Fibroblast of skin of right biceps (primary cell): Measurements from ENCODE around the gene NACA.
"Not testable (repeated sequence)": the region's sequence is repeated elsewhere in the genome, so short reads cannot be mapped to it uniquely, and the experiment has no call there.

Experiments used
- DNase-seq: peaks from one replicate; pipeline ENCODE4 v3.0.0-alpha.2; 2013

The NACA gene

DNA sequence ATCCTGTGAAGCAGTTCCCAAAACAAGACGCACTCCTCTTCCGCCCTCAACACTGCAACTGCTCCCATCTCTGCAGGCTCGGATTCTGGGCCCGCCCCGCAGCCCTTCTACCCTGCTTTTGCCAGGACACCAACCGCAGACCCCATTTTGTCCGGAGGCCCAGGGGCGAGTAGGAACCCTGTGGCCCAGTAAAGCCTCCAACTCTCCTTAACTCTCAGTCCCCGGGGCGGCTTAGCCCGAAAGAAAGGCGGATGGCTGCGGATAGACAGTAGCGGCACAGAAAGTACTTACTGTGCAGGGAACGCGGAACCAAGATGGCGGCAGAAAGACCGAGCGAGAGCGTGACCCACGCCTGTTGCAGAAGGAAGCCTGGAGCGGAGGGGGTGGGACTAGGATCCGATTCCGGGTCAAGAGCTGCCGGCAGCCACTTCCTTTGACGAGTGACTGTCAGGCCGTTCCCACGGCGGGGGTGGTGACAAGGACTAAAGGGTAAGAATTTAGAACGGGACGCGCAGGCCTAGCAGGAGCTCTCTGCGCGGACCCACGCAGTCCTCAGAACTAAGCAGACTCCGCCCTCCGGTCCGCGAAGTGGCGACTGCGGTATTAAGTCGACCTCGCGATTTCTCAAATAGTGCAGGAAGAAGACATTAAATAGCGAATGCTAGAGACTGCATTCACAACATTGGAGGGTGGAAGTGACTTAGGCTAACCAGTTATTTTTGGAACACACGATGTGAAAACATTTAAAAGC is at the start of gene NACA:
TSS of gene NACA (minus strand) at position 328 of the 751 bp plus-strand sequence. CDS start 778 bp downstream, outside the sequence.
- DNase-seq, result peak; percentile 98

DNA sequence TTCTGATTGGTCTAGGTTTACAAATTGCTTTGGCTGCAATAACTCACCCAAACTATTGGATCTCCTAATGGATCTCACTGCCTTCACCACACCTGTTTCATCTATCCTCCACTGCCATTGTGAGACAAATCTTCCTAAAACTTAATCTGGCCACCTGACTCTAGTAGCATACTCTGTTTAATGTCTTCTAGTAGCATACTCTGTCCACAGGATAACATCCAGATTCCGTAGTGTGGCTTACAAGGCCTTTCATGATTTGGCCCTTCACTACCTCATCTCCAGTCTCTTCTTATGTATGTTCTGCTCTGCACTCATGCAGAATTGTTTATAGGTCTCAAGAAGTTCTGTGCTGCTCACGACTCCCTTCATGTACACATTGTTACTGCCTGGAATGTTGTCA is 48.0 kb upstream of the NACA start:
- no peak for DNase-seq

DNA sequence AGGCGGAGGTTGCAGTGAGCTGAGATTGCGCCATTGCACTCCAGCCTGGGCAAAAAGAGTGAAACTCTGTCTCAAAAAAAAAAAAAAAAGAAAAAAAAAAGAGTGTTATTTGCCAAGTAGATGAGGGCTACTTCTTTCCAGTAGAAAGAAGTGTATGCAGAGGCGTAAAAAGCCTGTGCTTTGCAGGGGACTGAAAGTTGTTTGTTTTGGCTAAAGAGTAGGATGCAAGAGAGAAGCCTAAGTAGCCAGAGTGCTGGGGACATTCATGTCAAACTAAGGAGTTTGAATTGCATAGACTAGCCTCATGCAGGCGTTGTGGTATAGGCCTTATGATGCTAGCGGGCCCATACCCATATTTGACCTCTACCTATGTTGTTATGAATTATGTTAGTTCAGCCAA is 47.5 kb upstream of the NACA start:
- DNase-seq, result no peak

DNA sequence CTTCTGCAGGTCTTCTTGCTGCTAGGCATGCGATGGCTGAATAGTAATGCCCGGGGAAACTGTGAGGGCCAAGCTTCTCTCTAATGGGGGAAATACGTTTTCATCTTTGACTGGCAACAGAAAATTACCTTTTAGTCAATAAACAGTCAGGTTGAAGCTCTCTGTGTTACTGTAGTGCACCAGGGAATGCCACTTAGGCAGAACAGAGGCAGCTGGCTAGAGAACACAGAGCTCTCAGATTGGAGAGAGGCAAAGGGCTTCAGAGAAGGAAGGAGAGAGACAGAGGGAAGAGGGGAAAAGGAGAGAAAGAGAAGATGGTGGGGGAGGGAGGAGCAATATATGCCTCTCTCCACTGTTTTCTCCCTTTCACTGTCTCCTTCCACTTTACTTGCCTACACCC is 44.8 kb upstream of the NACA start:
- DNase-seq, result no peak

DNA sequence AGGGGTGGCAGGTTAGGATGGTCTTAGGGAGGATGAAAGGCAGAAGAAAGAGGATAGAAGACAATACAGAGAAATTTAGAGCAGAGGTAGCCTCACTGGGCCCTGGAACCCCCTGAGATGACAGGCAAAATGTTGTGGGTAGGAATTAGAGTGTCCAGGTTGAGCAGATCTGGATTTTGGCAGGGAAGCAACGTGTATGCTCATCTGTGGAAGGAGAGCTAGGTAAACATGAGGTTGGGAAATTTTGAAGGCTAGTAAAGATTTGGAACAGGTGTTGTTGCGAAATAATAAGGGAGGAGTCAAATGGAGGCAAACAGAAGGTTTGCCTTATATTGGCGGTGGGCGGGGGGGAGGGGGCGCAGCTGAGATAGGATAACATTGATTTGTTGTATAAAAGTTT is 43.3 kb upstream of the NACA start:
- DNase-seq, result no peak

DNA sequence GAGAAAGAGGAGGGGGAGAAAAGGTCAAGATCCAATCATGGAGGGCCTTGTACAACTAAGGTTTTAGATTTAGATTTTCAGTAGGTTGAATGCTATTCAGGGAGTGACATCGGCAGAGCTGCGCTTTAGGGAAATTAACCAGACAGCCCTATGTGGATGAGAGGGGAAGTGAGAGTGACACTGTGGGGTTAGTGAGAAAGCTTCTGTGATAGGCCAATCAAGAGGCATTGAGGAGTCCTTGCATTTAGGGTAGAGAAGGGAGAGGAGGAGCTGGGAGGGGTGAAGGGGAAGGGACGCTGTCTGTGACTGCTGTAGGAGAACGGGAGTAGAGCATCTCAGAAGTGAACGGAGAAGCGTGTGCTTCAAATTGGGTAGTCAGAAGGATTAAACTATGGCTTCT is 41.4 kb upstream of the NACA start:
- no peak for DNase-seq

DNA sequence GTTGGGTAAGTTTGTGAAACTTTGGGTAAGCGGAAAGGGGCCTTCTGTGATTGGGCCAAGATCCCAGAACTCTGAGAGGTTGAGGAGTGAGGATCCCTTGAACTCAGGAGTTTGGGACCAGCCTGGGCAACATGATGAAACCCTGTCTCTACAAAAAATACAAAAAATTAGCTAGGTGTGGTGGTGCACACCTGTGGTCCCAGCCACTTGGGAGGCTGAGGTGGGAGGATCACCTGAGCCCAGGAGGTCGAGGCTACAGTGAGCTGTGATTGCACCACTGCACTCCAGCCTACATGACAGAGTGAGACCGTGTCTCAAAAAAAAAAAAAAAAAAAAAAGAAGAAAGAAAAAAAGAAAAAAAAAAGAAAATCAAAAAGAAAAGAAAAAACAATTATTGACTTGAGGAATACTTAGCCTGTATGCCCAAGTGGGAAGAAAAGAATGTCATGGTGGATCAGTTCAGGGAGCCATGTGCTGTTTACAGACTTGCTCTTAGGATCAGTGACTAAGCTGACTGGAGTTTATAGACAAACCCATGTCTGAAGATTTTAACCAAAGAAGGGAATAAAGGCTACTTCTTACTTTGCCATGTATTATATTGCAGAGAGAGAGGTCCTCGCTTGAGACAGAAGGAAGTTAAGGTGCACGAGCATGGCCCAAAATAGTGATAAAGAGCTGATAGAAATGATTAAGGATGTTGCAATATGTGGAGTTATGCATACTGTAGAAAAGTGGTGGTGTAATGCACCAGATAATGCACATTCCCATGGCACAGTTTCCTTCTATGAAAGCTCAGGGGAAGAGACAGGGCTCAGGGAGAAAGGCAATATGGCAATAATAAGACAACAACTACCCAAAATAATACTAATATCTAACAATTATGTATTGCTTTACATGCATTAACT is 38.9 kb upstream of the NACA start:
- DNase-seq, result peak; percentile 36

DNA sequence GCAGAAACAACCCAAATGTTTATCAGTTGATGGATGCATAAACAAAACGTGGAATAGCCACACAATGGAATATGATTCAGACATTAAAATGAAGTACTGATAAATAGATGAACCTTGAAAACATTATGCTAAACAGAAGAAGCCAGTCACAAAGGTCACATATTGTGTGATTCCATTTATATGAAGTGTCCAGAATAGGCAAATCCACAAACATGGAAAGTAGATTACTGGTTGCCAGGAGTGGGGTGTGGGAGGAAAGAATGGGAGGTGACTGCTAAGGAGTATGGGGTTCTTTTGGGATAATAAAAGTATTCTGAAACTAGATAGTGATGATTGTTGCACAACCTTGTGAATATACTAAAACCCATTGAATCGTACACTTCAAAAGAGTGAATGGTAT is 36.7 kb upstream of the NACA start:
- DNase-seq, result no peak

DNA sequence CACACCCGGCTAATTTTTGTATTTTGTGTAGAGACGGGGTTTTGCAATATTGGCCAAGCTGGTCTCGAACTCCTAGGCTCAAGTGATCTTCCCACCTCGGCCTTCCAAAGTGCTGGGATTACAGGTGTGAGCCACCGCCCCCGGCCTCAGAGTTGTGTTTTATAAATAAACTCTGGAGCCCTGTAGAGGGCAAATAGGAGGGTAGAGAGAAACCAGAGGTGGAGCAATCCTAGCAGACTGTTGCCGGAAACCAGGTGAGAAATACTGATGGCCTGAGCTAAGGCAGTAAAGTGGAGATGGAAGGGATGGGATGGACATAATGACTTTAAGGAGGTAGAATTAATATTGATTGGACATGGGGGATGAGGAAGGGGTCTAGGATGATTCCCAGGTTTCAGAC is 35.4 kb upstream of the NACA start:
- no peak for DNase-seq

DNA sequence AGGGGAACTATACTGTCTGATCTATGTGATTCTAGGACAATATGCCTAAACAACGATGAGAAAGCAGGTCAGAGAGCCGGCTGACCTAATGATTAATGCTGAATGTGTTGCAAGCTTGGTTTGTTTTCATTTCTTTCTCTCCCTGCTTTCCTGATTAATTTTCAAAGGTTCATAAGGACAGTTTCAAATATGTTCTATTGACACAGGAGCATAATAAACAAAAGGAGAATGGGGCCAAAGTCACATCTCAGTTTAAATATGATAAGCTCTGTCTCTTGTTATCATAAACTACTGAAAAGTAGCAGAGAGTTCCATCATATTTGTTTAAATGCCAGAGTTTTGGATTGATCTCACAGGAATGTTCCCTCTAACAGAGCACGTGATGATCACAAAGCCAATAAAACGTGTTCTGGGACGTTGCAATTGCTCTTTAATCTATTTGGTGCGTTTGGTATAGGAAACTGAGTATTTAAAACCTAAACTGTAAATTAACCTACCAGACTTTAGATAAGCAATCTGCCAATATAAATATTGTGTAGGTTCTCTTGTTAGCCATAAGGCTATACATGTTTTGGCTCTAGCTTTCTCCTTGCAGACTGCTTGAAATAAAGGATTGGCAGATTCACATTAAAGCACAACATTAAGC is 34.3 kb upstream of the NACA start:
- DNase-seq, result no peak

DNA sequence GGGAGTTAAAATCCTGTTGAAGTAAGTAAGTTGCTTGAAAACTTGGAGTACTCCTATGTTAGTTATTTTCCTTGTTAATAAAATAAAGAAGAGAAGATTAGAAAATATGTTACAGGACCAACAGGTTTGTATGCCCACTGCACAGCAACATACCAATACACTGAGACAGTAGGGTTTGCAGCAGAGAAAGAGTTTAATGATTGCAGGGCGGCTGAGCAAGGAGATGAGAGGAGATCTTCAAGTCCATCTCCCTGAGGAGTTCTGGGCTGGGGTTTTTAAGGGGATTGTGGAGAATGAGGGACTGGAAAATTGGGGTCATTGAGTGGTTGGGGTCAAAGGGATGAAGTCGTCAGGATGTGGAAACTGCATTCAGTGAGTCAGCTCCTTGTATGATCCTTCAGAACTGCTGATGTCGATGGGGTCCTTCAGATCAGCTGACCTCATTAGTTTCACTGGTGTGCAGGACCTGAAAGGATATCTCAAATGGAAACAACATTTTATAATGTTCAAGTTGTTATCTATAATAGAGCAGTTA is 33.7 kb upstream of the NACA start:
- no peak for DNase-seq

DNA sequence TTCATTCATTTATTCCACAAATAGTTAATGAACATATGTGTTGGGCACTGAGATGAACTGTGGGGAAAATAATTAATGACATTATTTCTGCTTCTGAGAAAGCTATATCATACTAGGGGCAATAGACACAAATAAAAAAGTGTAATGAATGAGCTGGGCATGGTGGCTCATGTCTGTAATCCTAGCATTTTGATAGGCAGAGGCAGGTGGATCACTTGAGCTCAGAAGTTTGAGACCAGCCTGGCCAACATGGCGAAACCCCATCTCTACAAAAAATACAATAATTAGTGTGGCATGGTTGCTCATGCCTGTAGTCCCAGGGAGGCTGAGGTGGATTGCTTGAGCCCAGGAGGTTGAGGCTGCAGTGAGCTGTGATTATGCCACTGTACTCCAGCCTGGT is 32.9 kb upstream of the NACA start:
- not testable (repeated sequence) for DNase-seq

DNA sequence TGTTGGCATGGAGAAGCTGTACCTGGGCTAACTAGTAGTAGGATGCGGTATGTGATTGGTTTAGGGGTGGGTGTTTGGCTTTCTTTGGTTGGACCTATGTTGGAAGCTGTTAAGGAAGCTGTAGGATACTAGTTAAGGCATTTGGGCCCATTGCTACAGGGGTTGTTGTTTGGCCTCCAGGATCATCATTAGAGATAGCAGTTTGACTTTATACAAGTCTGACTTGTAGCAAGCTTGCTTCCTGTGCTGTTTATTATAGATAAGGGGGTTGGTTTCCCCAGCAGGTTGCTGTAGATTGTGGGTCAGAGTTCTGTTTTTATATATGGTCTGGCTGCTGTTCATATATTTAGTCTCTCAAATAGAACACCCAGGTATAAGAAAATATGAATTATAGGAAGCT is 28.5 kb upstream of the NACA start:
- no peak for DNase-seq

DNA sequence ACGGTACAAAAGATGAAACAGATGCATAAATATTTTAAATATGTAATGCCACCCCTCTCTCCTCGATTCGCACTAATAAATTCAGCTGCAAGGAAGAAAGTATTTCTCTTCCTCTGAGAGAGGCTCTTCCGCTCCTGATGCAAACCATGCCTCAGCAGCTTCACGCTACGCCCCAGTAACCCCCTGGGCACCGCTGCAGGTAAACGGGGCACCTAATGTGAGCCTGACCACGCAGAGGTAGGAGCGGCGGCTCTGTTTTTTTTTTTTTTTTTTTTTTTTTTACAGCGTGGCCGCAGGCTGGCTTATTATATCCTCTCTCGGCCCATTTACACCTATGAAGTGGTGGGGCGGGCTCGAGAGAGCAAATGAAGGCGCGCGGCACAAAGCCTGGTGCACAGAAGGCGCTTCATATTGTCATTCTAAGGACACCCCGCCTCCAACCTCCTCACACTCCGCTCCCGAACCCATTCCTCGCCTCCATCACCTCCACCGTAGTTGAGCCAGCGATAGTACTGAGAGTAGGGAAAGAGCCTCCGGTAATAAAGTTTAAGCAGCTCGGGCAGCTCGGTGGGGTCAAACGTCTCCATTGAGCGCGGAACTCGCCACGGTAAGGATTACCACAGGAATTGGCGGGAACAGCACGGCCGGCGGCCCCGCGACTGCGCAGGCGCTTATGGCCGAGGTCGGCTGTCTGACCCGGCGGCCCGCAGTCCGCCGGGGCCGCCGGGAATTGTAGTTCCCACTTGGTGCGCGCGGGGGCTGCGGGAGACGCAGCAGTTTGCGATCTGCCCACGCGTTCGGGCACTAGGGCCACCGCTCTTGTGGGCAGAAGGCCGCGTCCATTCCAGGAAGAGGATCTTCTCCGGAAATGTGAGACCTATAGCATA is 26.9 kb upstream of the NACA start, which contains the start of gene PRIM1:
TSS of gene PRIM1 (minus strand) at position 612 of the 887 bp plus-strand sequence. CDS start at position 587, 25 bp downstream.
- peak; percentile 82 for DNase-seq

DNA sequence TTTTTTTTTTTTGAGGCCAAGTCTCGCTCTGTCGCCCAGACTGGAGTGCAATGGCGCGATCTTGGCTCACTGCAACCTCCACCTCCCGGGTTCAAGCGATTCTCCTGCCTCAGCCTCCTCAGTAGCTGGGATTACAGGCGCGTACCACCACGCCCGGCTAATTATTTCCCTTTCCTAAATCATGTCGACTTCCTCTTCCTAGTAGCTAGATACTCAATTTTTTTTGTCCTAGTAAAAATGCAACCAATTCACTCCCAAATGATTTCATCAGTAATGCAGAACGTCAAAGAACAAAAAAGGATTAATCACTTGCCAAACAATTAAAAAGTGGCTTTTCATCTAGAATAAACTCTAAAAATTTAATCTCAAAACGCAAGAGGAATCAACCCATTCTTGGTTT is 25.5 kb upstream of the NACA start:
- DNase-seq, result not testable (repeated sequence)

DNA sequence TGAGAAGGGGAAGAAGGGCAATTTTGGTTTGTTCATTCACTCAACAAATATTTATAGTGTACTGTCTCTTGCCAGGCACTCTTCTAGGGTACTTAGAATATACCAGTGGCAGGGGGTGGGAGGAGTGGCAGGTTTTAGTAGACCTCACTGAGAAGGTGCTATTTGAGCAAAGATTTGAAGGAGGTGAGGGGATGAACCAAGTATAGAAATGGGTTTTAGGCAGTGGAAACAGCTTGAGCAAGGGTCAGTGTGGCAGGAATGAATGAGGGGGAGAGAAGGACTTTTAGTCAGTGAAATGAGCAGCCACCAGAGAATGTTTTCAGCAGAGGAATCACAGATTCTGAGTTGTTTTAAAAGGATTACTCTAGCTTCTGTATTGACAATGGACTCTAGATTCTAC is 24.8 kb upstream of the NACA start:
- no peak for DNase-seq

DNA sequence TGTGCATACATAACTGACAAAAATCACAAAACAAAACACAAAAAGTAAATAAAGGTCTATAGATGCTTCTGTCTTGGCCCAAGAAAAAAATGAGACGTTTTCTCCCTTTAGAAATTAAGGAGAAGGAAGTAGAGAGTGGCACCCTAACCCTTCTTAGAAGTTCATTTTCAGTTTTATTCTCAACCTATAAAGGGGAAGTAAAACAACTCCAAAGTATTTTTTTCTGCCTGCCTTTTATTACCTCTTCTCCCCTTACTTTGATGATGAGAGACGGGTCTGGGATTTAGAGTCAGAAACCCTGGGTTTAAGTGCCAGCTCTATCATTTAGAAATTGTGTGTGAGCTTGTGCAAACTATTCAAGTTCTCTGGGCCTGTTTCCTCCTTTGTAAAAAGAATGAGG is 24.3 kb upstream of the NACA start:
- DNase-seq, result no peak

DNA sequence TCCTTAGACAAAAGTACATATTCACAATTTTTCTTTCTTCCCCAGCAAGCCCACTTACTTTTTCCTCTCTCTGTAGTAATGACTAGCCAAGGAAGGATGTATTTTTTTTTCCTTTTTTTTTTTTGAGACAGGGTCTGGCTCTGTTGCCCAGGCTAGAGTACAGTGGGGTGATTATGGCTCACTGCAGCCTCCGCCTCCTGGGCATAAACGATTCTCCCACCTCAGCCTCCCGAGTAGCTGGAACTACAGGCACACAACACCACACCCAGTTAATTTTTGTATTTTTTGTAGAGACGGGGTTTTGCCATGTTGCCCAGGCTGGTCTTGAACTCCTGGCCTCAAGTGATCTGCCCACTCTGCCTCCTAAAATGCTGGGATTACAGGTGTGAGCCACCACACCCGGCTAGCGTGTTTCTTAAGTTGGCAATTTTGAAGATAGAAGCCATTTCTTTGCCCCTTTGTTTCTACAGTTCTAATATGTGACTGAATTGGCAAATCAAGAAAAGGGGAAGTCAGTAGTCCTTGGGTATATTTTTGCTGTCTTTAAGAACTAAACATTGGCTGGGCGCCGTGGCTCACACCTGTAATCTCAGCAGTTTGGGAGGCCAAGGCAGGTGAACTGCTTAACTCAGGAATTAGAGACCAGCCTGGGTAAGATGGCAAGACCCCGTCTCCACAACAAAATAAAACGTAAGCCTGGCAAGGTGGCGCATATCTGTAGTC is 3.2 kb upstream of the NACA start:
- no peak for DNase-seq

DNA sequence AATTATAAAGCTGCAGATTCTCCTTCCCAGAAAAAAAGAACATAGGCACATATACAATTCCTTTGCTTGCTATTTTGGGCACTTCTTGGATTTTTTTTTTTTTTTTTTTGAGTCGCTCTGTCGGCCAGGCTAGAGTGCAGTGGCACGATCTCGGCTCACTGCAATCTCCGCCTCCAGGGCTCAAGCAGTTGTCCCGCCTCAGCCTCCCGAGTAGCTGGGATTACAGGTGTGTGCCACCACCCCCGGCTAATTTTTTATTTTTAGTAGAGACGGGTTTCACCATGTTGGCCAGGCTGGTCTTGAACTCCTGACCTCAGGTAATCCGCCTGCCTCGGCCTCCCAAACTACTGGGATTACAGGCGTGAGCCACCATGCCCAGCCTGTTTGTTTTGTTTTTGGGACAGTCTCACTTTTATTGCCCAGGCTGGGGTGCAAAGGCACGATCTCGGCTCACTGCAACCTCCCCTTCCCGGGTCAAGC is 1.1 kb upstream of the NACA start:
- DNase-seq, result not testable (repeated sequence)

DNA sequence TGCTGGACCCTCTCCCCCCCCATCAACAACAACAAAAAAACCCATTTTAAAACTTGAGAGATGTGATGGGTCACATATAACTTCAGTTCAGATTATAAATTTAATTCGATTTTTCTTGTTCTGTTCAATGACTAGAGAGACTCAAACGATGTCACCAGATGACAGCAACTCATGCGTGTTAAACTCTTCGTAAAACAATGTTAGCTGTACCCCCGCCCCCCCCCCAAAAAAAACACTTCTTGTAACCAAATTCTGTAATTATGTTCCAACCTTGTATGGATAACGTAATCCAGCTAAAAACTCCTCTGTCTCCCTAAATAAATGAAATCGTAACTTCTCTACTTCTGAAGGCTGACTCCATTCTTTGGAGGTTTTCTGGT is 614 bp upstream of the NACA start:
- no peak for DNase-seq

DNA sequence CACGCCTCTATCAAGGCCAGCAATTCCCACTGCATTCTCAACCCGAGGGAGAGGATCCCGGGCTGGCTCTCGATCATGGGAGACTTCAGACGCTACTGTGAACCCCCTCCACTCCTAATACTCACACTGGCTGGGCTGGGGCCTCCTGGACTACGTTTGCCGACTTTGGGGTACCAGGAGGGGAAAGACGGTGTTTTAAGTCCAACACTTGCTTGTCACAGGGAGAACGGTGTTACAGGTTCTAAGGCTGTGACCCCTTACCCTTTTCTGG is 463 bp downstream of the NACA start:
- DNase-seq, result no peak
